GM13977 (cell line): ENCODE data around the gene WDR13.
"Not testable (repeated sequence)": the region's sequence is repeated elsewhere in the genome, so short reads cannot be mapped to it uniquely, and the experiment has no call there.

Experiments
- DNase-seq: peaks from one replicate; pipeline ENCODE4 v3.0.0; 2012; ENCODE audit warnings: low spot score
- in situ Hi-C: fragments of 300-500 bp; cut with MboI; formaldehyde crosslinking; loops from one replicate; pipeline ENCODE4 v1.12.0; 2022; ENCODE audit warnings: low sequenced_read_pairs, low pct_unique_long_range_greater_than_20kb, mixed read lengths, inconsistent platforms; ENCODE audit not compliant: unreplicated experiment
- TF ChIP-seq, protein P1 (sequence below): IDR thresholded peaks from 2 replicates; pipeline ENCODE4 v1.5.1; 2012; ENCODE audit warnings: mild to moderate bottlenecking, control low read depth; ENCODE audit not compliant: insufficient read depth; ENCODE audit errors: extremely low read depth, missing control alignments

The WDR13 gene

DNA sequence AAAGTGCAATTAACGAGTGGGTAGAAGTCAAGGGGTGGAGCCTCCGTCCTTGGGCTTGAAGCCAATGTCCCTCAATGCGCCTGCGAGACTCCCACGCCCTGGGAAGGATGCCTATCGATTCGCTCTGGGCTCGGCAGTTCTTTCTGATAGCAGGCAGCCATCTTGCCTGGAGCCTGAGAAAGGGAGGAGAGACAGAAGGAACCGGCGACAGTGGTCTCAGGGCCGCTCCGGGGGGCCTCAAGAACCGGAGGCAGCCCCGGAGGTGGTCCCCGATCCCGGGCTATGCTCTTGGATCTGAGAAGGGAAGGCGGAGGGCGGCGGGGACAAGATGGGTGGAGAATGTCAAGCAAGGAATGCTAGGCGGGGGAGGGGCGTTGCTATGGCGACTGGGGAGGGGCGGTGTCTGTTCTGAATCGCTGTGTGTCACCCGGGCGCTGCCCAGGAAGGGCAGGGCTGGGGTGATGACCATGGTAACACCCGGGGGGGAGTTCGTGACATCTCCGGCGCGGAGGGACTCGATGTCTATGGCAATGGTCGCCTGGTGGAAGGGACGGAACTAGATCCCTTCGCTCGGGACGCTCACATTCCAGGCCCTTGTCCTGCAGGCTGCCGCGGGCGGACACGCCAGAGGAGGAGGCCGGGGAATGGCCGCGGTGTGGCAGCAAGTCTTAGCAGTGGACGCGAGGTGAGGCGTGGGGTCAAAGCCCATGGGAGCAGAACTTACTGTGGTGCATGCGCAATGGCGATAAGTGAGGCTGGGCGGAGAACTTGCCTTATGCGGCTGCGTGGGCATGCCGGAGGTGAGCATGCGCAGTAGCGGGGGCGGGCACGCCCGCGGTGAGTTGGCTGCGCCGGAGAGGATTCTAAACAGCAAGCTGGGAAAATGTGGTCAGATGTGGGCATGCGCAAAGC is at the start of gene WDR13:
TSS of gene WDR13 (plus strand) at position 140 of the 912 bp plus-strand sequence. CDS start at position 645, 505 bp downstream.
- TF ChIP-seq, protein P1, sequence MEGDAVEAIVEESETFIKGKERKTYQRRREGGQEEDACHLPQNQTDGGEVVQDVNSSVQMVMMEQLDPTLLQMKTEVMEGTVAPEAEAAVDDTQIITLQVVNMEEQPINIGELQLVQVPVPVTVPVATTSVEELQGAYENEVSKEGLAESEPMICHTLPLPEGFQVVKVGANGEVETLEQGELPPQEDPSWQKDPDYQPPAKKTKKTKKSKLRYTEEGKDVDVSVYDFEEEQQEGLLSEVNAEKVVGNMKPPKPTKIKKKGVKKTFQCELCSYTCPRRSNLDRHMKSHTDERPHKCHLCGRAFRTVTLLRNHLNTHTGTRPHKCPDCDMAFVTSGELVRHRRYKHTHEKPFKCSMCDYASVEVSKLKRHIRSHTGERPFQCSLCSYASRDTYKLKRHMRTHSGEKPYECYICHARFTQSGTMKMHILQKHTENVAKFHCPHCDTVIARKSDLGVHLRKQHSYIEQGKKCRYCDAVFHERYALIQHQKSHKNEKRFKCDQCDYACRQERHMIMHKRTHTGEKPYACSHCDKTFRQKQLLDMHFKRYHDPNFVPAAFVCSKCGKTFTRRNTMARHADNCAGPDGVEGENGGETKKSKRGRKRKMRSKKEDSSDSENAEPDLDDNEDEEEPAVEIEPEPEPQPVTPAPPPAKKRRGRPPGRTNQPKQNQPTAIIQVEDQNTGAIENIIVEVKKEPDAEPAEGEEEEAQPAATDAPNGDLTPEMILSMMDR = no peak
- DNase-seq = peak; percentile 91
- in situ Hi-C loops = no loop called here

GRCh38 chrX:48548871-48549270 is 48.4 kb upstream of the WDR13 start:
- DNase-seq = no peak
- TF ChIP-seq, protein P1 = no peak
- in situ Hi-C loops = no loop called here

DNA sequence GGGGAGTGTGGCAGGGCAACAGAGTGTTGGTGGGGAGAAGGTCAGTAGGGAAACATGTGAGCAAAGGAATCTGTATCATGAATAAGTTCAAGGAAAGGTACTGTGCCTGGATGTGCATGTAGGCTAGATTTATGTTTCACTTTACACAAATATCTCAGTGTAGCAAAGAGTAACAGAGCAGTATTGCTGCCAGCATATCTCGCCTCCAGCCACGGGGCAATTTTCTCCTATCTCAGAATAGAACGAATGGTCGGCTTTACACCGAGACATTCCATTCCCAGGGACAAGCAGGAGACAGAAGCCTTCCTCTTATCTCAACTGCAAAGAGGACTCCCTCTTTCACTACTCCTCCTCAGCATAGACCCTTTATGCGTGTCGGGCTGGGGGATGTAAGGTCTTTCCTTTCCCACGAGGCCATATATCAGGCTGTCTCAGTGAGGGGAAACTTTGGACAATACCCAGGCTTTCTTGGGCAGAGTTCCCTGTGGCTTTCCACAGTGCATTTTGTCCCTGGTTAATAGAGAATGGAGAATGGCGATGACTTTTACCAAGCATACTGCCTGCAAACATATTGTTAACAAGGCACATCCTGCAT is 41.5 kb upstream of the WDR13 start:
- DNase-seq, in situ Hi-C loops: not testable (repeated sequence)

DNA sequence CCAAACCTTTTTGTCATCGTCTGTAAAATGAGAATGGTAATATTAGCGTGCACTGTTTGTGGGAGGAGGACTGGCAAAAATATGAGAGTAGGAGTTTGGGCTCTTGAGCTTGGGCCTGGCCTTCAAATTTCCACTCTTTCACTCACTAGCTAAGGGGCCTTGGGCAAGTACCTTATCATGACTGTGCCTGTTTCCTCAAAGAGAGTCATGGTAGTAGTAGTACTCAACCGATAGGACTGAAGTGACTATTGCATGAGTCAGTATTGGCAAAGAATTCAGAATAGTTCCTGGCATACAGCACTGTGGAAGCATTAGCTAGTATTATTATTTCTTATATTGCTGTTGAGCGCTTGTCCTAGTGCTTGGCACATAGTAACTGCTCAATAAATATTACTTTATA is 39.0 kb upstream of the WDR13 start:
- in situ Hi-C loops = no loop called here
- DNase-seq = no peak
- TF ChIP-seq, protein P1 = no peak

- no peak for DNase-seq
- TF ChIP-seq, protein P1 = no peak
- in situ Hi-C loops = no loop called here
These were observed 37.7 kb upstream of the WDR13 start for GRCh38 chrX:48559636-48560035.

- no peak for DNase-seq
- TF ChIP-seq, protein P1 = no peak
- in situ Hi-C loops = no loop called here
These were observed 37.2 kb upstream of the WDR13 start for GRCh38 chrX:48560056-48560455.

DNA sequence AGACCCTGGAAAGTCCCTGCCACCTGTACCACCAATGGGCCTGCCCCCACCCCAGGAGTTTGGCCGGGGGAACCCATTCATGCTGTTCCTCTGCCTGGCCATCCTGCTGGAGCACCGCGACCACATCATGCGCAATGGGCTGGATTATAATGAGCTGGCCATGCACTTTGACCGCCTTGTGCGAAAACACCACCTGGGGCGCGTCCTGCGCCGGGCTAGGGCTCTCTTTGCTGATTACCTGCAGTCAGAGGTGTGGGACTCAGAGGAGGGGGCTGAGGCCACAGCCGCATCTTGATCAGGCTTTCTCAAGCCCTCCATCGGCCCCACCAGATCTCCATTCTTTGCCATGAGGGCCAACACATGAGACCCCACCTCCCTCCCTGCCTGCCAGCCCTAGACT is 36.6 kb upstream of the WDR13 start:
- in situ Hi-C loops = no loop called here

More for the DNA sequence above, 36.6 kb upstream of the WDR13 start:
- TF ChIP-seq, protein P1 = no peak
- DNase-seq = no peak
